ENCODE data around the gene DKK3.

The DKK3 gene

GRCh38 chr11:11977206-11977938 is 31.1 kb downstream of the DKK3 start:
- DNase-seq (ENCODE audit: low spot score): no peak
- in situ Hi-C loops (cut with MboI; ENCODE audit: low pct_unique_long_range_greater_than_20kb, low sequenced_read_pairs, unreplicated experiment): no loop called here
- no peak for TF ChIP-seq CTCF (IDR thresholded peaks at IDR 0.05; ENCODE audit: extremely low read depth, insufficient read depth, missing control alignments)

- DNase-seq (ENCODE audit: low spot score): no peak
- in situ Hi-C loops (cut with MboI; ENCODE audit: low pct_unique_long_range_greater_than_20kb, low sequenced_read_pairs, unreplicated experiment): no loop called here
- no peak for TF ChIP-seq CTCF (IDR thresholded peaks at IDR 0.05; ENCODE audit: extremely low read depth, insufficient read depth, missing control alignments)
These were observed 31.8 kb downstream of the DKK3 start for GRCh38 chr11:11976481-11977127.

GRCh38 chr11:11975201-11976092 is 33.0 kb downstream of the DKK3 start:
- in situ Hi-C loops (cut with MboI; ENCODE audit: low pct_unique_long_range_greater_than_20kb, low sequenced_read_pairs, unreplicated experiment): no loop called here
- DNase-seq (ENCODE audit: low spot score): no peak
- no peak for TF ChIP-seq CTCF (IDR thresholded peaks at IDR 0.05; ENCODE audit: extremely low read depth, insufficient read depth, missing control alignments)

- in situ Hi-C loops (cut with MboI; ENCODE audit: low pct_unique_long_range_greater_than_20kb, low sequenced_read_pairs, unreplicated experiment): no loop called here
- peak; percentile 3 for DNase-seq (ENCODE audit: low spot score)
- TF ChIP-seq CTCF (IDR thresholded peaks at IDR 0.05; ENCODE audit: extremely low read depth, insufficient read depth, missing control alignments): no peak
These were observed 34.6 kb downstream of the DKK3 start for GRCh38 chr11:11973866-11974265.

GRCh38 chr11:11973361-11973800 is 35.0 kb downstream of the DKK3 start:
- DNase-seq (ENCODE audit: low spot score): peak; percentile 2
- no peak for TF ChIP-seq CTCF (IDR thresholded peaks at IDR 0.05; ENCODE audit: extremely low read depth, insufficient read depth, missing control alignments)
- in situ Hi-C loops (cut with MboI; ENCODE audit: low pct_unique_long_range_greater_than_20kb, low sequenced_read_pairs, unreplicated experiment): no loop called here

- DNase-seq (ENCODE audit: low spot score): peak; percentile 3
- TF ChIP-seq CTCF (IDR thresholded peaks at IDR 0.05; ENCODE audit: extremely low read depth, insufficient read depth, missing control alignments): no peak
- in situ Hi-C loops (cut with MboI; ENCODE audit: low pct_unique_long_range_greater_than_20kb, low sequenced_read_pairs, unreplicated experiment): no loop called here
These were observed 35.6 kb downstream of the DKK3 start for GRCh38 chr11:11972730-11973341.

Measured in GM13977 (cell line).